BE2C (cell line): ENCODE data around the gene ATXN7L1.

Experiments
- DNase-seq: peaks from one replicate; pipeline ENCODE4 v3.0.0-alpha.2; 2020
- H3K27me3 ChIP-seq: fragments of 250-450 bp; sonication (Bioruptor Pico); 2 replicates; pipeline ENCODE4 v1.5.1; 2020; ENCODE audit warnings: mild to moderate bottlenecking
- H3K36me3 ChIP-seq: fragments of 250-450 bp; sonication (Bioruptor Pico); 2 replicates; pipeline ENCODE4 v1.5.1; 2020; ENCODE audit warnings: mild to moderate bottlenecking
- H3K4me1 ChIP-seq: fragments of 250-450 bp; sonication (Bioruptor Pico); 2 replicates; pipeline ENCODE4 v1.5.1; 2020
- H3K4me3 ChIP-seq: 2 replicates; pipeline ENCODE4 v1.5.1; 2011; ENCODE audit warnings: low read depth, low read length
- H3K9me3 ChIP-seq: fragments of 250-450 bp; sonication (Bioruptor Pico); 2 replicates; pipeline ENCODE4 v1.5.1; 2020
- CTCF ChIP-seq: IDR thresholded peaks from 2 replicates; pipeline ENCODE4 v1.5.1; 2012; ENCODE audit warnings: mild to moderate bottlenecking, low read depth, low read length

ATXN7L1 gene

GRCh38 chr7:105639667-105640493, 236.5 kb downstream of the ATXN7L1 start:
- no peak for TF ChIP-seq CTCF
- no peak overlapping the region for H3K4me3 ChIP-seq
- peaks cover 6% of the 10 kb centered on the region; the same call in 1 of the 2 replicates for H3K4me1 ChIP-seq
- no peaks in the 10 kb centered on the region for H3K27me3 ChIP-seq
- H3K9me3 ChIP-seq, result no peaks in the 10 kb centered on the region
- DNase-seq, result no peak
- H3K36me3 ChIP-seq, result peaks cover 4% of the 10 kb centered on the region; the same call in 1 of the 2 replicates

GRCh38 chr7:105638902-105639495, 237.4 kb downstream of the ATXN7L1 start:
- Histone ChIP-seq H3K9me3 (no peaks in the 10 kb centered on the region), H3K4me1 (peaks cover 4% of the 10 kb centered on the region; the same call in 1 of the 2 replicates), H3K36me3 (peaks cover 4% of the 10 kb centered on the region; the same call in 1 of the 2 replicates), H3K4me3 (no peak overlapping the region), H3K27me3 (no peaks in the 10 kb centered on the region)
- no peak for DNase-seq
- TF ChIP-seq CTCF, result no peak

- TF ChIP-seq CTCF, result no peak
- no peak overlapping the region for H3K4me3 ChIP-seq
- H3K9me3 ChIP-seq, result no peaks in the 10 kb centered on the region
- H3K36me3 ChIP-seq, result peaks cover 4% of the 10 kb centered on the region; the same call in 1 of the 2 replicates
- H3K4me1 ChIP-seq, result no peaks in the 10 kb centered on the region
- DNase-seq, result no peak
- H3K27me3 ChIP-seq, result no peaks in the 10 kb centered on the region
Observed at GRCh38 chr7:105638334-105638733, 238.1 kb downstream of the ATXN7L1 start.

GRCh38 chr7:105637755-105638154, 238.6 kb downstream of the ATXN7L1 start:
- Histone ChIP-seq H3K4me1 (no peaks in the 10 kb centered on the region), H3K27me3 (no peaks in the 10 kb centered on the region), H3K36me3 (peaks cover 4% of the 10 kb centered on the region; the same call in 1 of the 2 replicates), H3K4me3 (no peak overlapping the region), H3K9me3 (no peaks in the 10 kb centered on the region)
- TF ChIP-seq CTCF, result no peak
- DNase-seq, result no peak

- Histone ChIP-seq H3K4me1 (no peaks in the 10 kb centered on the region), H3K4me3 (no peak overlapping the region), H3K36me3 (peaks cover 4% of the 10 kb centered on the region; the same call in 1 of the 2 replicates)
Observed at GRCh38 chr7:105636982-105637381, 239.4 kb downstream of the ATXN7L1 start.

More at GRCh38 chr7:105636982-105637381, 239.4 kb downstream of the ATXN7L1 start:
- TF ChIP-seq CTCF, result no peak
- no peak for DNase-seq
- no peaks in the 10 kb centered on the region for H3K9me3 ChIP-seq
- H3K27me3 ChIP-seq, result no peaks in the 10 kb centered on the region
